Activated CD8-positive, alpha-beta T cell treated with anti-CD3 and anti-CD28 coated beads for 36 hours (primary cell): ENCODE data around the gene XPR1. TPM values are rescaled to one million over a fixed set of nuclear protein-coding genes. Genes with fewer than 3 reads are reported as not detected.
A peak's percentile ranks its signal among the peaks of the same experiment; 100 is the strongest.

ENCODE experiments used
- ATAC-seq: fragments of 200-7000 bp; cut with Tn5 transposase; one replicate; pipeline ENCODE4 v1.10.0; 2021; ENCODE audit warnings: mild to moderate bottlenecking, moderate library complexity
- CTCF ChIA-PET: fragments of 350-600 bp; sonication (Branson Sonifier 250); formaldehyde crosslinking; loops from one replicate; lab custom pipeline; 2021; ENCODE audit warnings: antibody characterized with exemption; lab: Charles Lee
- POLR2A ChIA-PET: fragments of 350-600 bp; sonication (Branson Sonifier 250); formaldehyde crosslinking; loops from one replicate; lab custom pipeline; 2021; ENCODE audit warnings: antibody characterized with exemption; lab: Charles Lee
- DNase-seq: peaks from one replicate; pipeline ENCODE4 v3.0.0-alpha.2; 2020
- H3K27ac Mint-ChIP-seq: one replicate; pipeline ENCODE4 v1.8.0; 2021; ENCODE audit warnings: mild to moderate bottlenecking, mixed read lengths
- H3K27me3 Mint-ChIP-seq: one replicate; pipeline ENCODE4 v1.8.0; 2021; ENCODE audit warnings: mixed read lengths
- H3K36me3 Mint-ChIP-seq: one replicate; pipeline ENCODE4 v1.8.0; 2021; ENCODE audit warnings: low read depth, mixed read lengths
- H3K4me1 Mint-ChIP-seq: one replicate; pipeline ENCODE4 v1.8.0; 2021; ENCODE audit warnings: low read depth, mixed read lengths
- H3K4me3 Mint-ChIP-seq: one replicate; pipeline ENCODE4 v1.8.0; 2021; ENCODE audit warnings: mild to moderate bottlenecking, moderate library complexity, mixed read lengths
- H3K9me3 Mint-ChIP-seq: one replicate; pipeline ENCODE4 v1.8.0; 2021; ENCODE audit warnings: mixed read lengths
- intact Hi-C: fragments of 100-400 bp; cut with micrococcal nuclease; formaldehyde crosslinking; loops from one replicate; pipeline ENCODE4 v1.10.0; 2022
- total RNA-seq, 2 experiments: library from RNA; stranded (reverse); gene quantifications; one replicate each; pipeline ENCODE4 v1.2.3, GENCODE V29; 2021
- TF ChIP-seq, protein P1 (sequence below): fragments of 200-600 bp; IDR thresholded peaks from one replicate; pipeline ENCODE4 v1.8.0; 2022; ENCODE audit warnings: antibody characterized with exemption, mild to moderate bottlenecking

The XPR1 gene
- total RNA-seq, 2 experiments from 2014 or later = 12.8 to 14.4 TPM

DNA sequence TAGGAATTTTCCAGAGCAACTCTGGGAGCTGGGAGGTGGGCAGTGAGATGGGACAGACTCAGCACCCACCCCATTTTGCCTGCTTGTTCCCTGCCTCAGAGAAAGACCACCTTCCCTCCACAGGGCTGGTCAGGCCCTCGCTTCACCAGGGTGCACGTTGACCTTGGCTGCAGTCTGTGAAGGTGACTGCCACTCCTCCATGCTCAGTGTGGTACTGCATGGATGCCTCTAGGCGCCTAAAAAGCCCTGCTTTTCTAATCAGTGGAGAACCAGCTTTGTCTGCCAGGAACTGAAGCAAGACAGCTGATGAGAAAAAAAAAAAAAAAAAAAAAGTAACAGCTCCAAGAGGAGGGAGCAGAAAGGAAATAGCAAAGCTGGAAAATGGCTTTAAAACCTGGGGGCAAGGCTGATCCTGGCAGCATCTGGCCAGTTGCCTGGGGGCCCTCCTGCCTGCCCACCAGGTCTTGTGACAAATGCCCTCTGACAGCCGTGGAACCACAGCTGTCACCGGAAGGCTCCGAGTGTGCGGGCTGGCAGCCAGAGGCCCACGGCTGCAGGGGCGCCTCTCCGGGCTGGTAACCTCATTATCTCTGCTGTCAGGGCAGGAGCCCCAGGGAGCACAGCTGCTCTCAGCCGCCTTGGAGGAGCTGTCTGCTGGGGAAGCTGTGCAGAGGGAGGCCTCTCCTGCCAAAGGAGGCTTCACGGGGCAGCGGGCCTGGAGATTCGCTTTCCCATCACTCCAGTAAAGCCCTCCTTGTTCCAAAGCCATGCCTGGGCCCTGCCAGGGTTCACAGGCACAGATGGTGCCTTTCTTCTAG lies 294.6 kb downstream of the XPR1 start:
- H3K27ac Mint-ChIP-seq = no peak overlapping the region
- CTCF ChIA-PET = no interaction called here
- POLR2A ChIA-PET = no interaction called here
- DNase-seq (peak; percentile 44), ATAC-seq (peak; percentile 73)
- no peaks in the 10 kb centered on the region for H3K27me3 Mint-ChIP-seq
- no peaks in the 10 kb centered on the region for H3K36me3 Mint-ChIP-seq
- intact Hi-C loops = no loop called here
- TF ChIP-seq, protein P1, sequence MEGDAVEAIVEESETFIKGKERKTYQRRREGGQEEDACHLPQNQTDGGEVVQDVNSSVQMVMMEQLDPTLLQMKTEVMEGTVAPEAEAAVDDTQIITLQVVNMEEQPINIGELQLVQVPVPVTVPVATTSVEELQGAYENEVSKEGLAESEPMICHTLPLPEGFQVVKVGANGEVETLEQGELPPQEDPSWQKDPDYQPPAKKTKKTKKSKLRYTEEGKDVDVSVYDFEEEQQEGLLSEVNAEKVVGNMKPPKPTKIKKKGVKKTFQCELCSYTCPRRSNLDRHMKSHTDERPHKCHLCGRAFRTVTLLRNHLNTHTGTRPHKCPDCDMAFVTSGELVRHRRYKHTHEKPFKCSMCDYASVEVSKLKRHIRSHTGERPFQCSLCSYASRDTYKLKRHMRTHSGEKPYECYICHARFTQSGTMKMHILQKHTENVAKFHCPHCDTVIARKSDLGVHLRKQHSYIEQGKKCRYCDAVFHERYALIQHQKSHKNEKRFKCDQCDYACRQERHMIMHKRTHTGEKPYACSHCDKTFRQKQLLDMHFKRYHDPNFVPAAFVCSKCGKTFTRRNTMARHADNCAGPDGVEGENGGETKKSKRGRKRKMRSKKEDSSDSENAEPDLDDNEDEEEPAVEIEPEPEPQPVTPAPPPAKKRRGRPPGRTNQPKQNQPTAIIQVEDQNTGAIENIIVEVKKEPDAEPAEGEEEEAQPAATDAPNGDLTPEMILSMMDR = no peak
- no peak overlapping the region for H3K4me3 Mint-ChIP-seq
- H3K9me3 Mint-ChIP-seq = no peaks in the 10 kb centered on the region
- H3K4me1 Mint-ChIP-seq = peaks cover 8% of the 10 kb centered on the region

GRCh38 chr1:180927348-180927747 lies 295.5 kb downstream of the XPR1 start:
- intact Hi-C loops = no loop called here
- no peak overlapping the region for H3K4me3 Mint-ChIP-seq
- DNase-seq = no peak
- TF ChIP-seq, protein P1 = no peak
- H3K27ac Mint-ChIP-seq = no peak overlapping the region
- no peaks in the 10 kb centered on the region for H3K36me3 Mint-ChIP-seq
- H3K9me3 Mint-ChIP-seq = no peaks in the 10 kb centered on the region
- H3K4me1 Mint-ChIP-seq = peaks cover 8% of the 10 kb centered on the region
- no peaks in the 10 kb centered on the region for H3K27me3 Mint-ChIP-seq
- POLR2A ChIA-PET = interaction anchor here (0.5 kb wide), 1 partner anchor 1763 kb away, joined by 3 read pairs; no protein-coding TSS in a partner anchor
- CTCF ChIA-PET = no interaction called here
- no peak for ATAC-seq

DNA sequence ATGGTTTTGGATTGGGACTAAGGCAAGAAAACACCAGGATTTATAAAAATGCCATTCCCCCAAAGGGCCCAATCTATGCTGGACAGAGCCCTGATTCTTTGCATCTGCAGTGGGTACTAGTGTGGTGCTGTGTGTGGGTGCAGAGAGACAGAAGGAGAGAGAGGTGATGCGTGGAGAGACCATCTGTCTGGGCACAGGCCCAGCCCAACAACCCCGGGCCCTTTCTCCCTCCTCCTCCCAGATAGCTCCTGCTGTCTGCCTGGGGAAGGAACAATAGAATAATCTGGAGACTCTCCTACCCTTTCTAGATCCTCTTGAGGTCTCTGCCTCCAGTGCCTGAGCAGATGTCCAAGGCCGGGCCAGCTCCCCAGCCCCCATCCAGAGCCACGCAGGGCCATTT lies 296.0 kb downstream of the XPR1 start:
- H3K9me3 Mint-ChIP-seq = no peaks in the 10 kb centered on the region
- no peaks in the 10 kb centered on the region for H3K36me3 Mint-ChIP-seq
- TF ChIP-seq, protein P1 = no peak
- ChIA-PET POLR2A (interaction anchor here (0.5 kb wide), 1 partner anchor 1762 kb away, joined by 3 read pairs; no protein-coding TSS in a partner anchor), CTCF (no interaction called here)
- intact Hi-C loops = no loop called here
- no peaks in the 10 kb centered on the region for H3K27me3 Mint-ChIP-seq
- H3K27ac Mint-ChIP-seq = no peak overlapping the region
- no peak for DNase-seq
- no peak for ATAC-seq
- H3K4me3 Mint-ChIP-seq = no peak overlapping the region
- H3K4me1 Mint-ChIP-seq = peaks cover 8% of the 10 kb centered on the region

GRCh38 chr1:180928331-180929230 lies 296.8 kb downstream of the XPR1 start:
- Mint-ChIP-seq H3K4me3 (no peak overlapping the region), H3K4me1 (peaks cover 8% of the 10 kb centered on the region), H3K27me3 (no peaks in the 10 kb centered on the region), H3K27ac (no peak overlapping the region), H3K36me3 (no peaks in the 10 kb centered on the region), H3K9me3 (no peaks in the 10 kb centered on the region)
- intact Hi-C loops = no loop called here
- DNase-seq (no peak), ATAC-seq (no peak)
- ChIA-PET POLR2A (no interaction called here), CTCF (interaction anchor here (0.7 kb wide), 1 partner anchor 10 kb away, joined by 3 read pairs; no protein-coding TSS in a partner anchor)
- TF ChIP-seq, protein P1 = no peak
